Raji (cell line): ENCODE results near the gene COL1A2.

Experiments used
- POLR2A ChIP-seq: IDR thresholded peaks from 2 replicates; pipeline ENCODE4 v1.6.1; 2011; ENCODE audit warnings: low read depth, low read length, control low read depth; ENCODE audit not compliant: insufficient read depth

COL1A2 gene

GRCh38 chr7:94414481-94414880, 19.8 kb downstream of the COL1A2 start:
- no peak for TF ChIP-seq POLR2A

GRCh38 chr7:94414980-94415379, 20.3 kb downstream of the COL1A2 start:
- TF ChIP-seq POLR2A, result no peak

GRCh38 chr7:94417306-94417705, 22.6 kb downstream of the COL1A2 start:
- no peak for TF ChIP-seq POLR2A

- no peak for TF ChIP-seq POLR2A
Measured at GRCh38 chr7:94417901-94418300, 23.2 kb downstream of the COL1A2 start.

- TF ChIP-seq POLR2A, result no peak
Measured at GRCh38 chr7:94418851-94419250, 24.2 kb downstream of the COL1A2 start.

GRCh38 chr7:94420328-94420727, 25.6 kb downstream of the COL1A2 start:
- no peak for TF ChIP-seq POLR2A

GRCh38 chr7:94421681-94422080, 27.0 kb downstream of the COL1A2 start:
- TF ChIP-seq POLR2A, result no peak

- TF ChIP-seq POLR2A, result no peak
Measured at GRCh38 chr7:94422136-94422535, 27.4 kb downstream of the COL1A2 start.

GRCh38 chr7:94422827-94423460, 28.2 kb downstream of the COL1A2 start:
- TF ChIP-seq POLR2A, result no peak

- TF ChIP-seq POLR2A, result no peak
Measured at GRCh38 chr7:94423863-94424735, 29.4 kb downstream of the COL1A2 start.

GRCh38 chr7:94425546-94425945, 30.9 kb downstream of the COL1A2 start:
- TF ChIP-seq POLR2A, result no peak

- no peak for TF ChIP-seq POLR2A
Measured at GRCh38 chr7:94426980-94427875, 32.5 kb downstream of the COL1A2 start.

- no peak for TF ChIP-seq POLR2A
Measured at GRCh38 chr7:94429153-94429552, 34.5 kb downstream of the COL1A2 start.

GRCh38 chr7:94431176-94431575, 36.5 kb downstream of the COL1A2 start:
- TF ChIP-seq POLR2A, result no peak

- no peak for TF ChIP-seq POLR2A
Measured at GRCh38 chr7:94431619-94432280, 37.1 kb downstream of the COL1A2 start.
